ENCODE results near the gene INA. TPM values are rescaled to one million over a fixed set of nuclear protein-coding genes. Genes with fewer than 3 reads are reported as not detected.

The INA gene
- polyA plus RNA-seq, 3 donors: not detected

- Histone ChIP-seq H3K4me1 (ENCODE audit: control insufficient read depth in 1 of 2, insufficient read depth in 2 of 2, low read length in 2 of 2) (peaks cover 48 to 53% of the 10 kb centered on the region in 2 donors), H4K20me1 (ENCODE audit: insufficient read depth, low read length) (no peaks in the 10 kb centered on the region), H3K4me2 (replicated peaks; ENCODE audit: extremely low read depth, low read length, poor library complexity, severe bottlenecking) (no peak overlapping the region), H3K9ac (ENCODE audit: insufficient read depth, low read length, poor library complexity, severe bottlenecking) (no peak overlapping the region), H3K27me3 (ENCODE audit: control insufficient read depth in 2 of 2, insufficient read depth in 2 of 2, low read length in 2 of 2) (no peaks in the 10 kb centered on the region), H3K36me3 (replicated peaks in 1 of 2; ENCODE audit: control insufficient read depth in 1 of 2, insufficient read depth in 2 of 2, low read length in 2 of 2) (no peaks in the 10 kb centered on the region), H3K4me3 (replicated peaks in 1 of 3; ENCODE audit: low read depth in 2 of 3, low read length in 3 of 3) (no peak overlapping the region), H2AFZ (ENCODE audit: insufficient read depth, low read depth, low read length, poor library complexity, severe bottlenecking) (peak overlapping the region; percentile 21), H3K27ac (ENCODE audit: low read depth in 1 of 2, low read length in 2 of 2) (no peak overlapping the region), H3K9me3 (replicated peaks in 1 of 2; ENCODE audit: control insufficient read depth in 1 of 2, insufficient read depth in 1 of 2, low read length in 2 of 2) (no peaks in the 10 kb centered on the region), H3K79me2 (ENCODE audit: insufficient read depth, low read length) (no peaks in the 10 kb centered on the region)
- no peak for DNase-seq
- no peaks in the 10 kb centered on the region for H3K36me3 Mint-ChIP-seq
- peaks cover 47% of the 10 kb centered on the region for H3K4me1 Mint-ChIP-seq
- TF ChIP-seq CTCF (IDR thresholded peaks at IDR 0.05): no peak
- WGBS (ENCODE audit: insufficient coverage): 92% methylated on average over 7 of the region's 11 CpGs
- no peaks in the 10 kb centered on the region for H3K9me3 Mint-ChIP-seq
- intact Hi-C loops (cut with micrococcal nuclease): no loop called here
- H3K27ac Mint-ChIP-seq: peak overlapping the region in 5 of 7 donors; percentile 1 to 84 (median 54)
- H3K4me3 Mint-ChIP-seq: no peak overlapping the region
- peaks cover 0 to 5% (median 0%) of the 10 kb centered on the region in 3 donors for H3K27me3 Mint-ChIP-seq (ENCODE audit: low read depth in 3 of 3)
Measured at GRCh38 chr10:103238506-103239252, 38.3 kb upstream of the INA start.

GRCh38 chr10:103241262-103242011 lies 35.5 kb upstream of the INA start:
- intact Hi-C loops (cut with micrococcal nuclease): loop anchor here (2.0 to 10.0 kb wide), 5 partner anchors 15 to 407 kb away; partner anchors contain the start of genes NT5C2 (in 2 of the 2) and CYP17A1 (in 1 of the 2)
- Histone ChIP-seq H4K20me1 (ENCODE audit: insufficient read depth, low read length) (no peaks in the 10 kb centered on the region), H3K27ac (ENCODE audit: low read depth in 1 of 2, low read length in 2 of 2) (peak overlapping the region; percentile 92 to 94), H3K27me3 (ENCODE audit: control insufficient read depth in 2 of 2, insufficient read depth in 2 of 2, low read length in 2 of 2) (no peaks in the 10 kb centered on the region), H3K36me3 (replicated peaks in 1 of 2; ENCODE audit: control insufficient read depth in 1 of 2, insufficient read depth in 2 of 2, low read length in 2 of 2) (no peaks in the 10 kb centered on the region), H3K4me1 (ENCODE audit: control insufficient read depth in 1 of 2, insufficient read depth in 2 of 2, low read length in 2 of 2) (peaks cover 48 to 53% of the 10 kb centered on the region in 2 donors), H3K9me3 (replicated peaks in 1 of 2; ENCODE audit: control insufficient read depth in 1 of 2, insufficient read depth in 1 of 2, low read length in 2 of 2) (no peaks in the 10 kb centered on the region), H2AFZ (ENCODE audit: insufficient read depth, low read depth, low read length, poor library complexity, severe bottlenecking) (peak overlapping the region; percentile 48), H3K4me3 (replicated peaks in 1 of 3; ENCODE audit: low read depth in 2 of 3, low read length in 3 of 3) (peak overlapping the region in 1 of 3 experiments; percentile 55), H3K79me2 (ENCODE audit: insufficient read depth, low read length) (no peaks in the 10 kb centered on the region), H3K9ac (ENCODE audit: insufficient read depth, low read length, poor library complexity, severe bottlenecking) (peak overlapping the region; percentile 69), H3K4me2 (replicated peaks; ENCODE audit: extremely low read depth, low read length, poor library complexity, severe bottlenecking) (peak overlapping the region; percentile 69)
- H3K4me3 Mint-ChIP-seq: peak overlapping the region; percentile 54 to 84
- H3K27me3 Mint-ChIP-seq (ENCODE audit: low read depth in 3 of 3): peaks cover 0 to 2% (median 2%) of the 10 kb centered on the region in 3 donors
- peak; percentile 87 to 96 (median 87) for DNase-seq
- no peak for TF ChIP-seq CTCF (IDR thresholded peaks at IDR 0.05)
- peak overlapping the region; percentile 95 to 99 (median 98) for H3K27ac Mint-ChIP-seq
- H3K9me3 Mint-ChIP-seq: no peaks in the 10 kb centered on the region
- H3K4me1 Mint-ChIP-seq: peaks cover 53% of the 10 kb centered on the region
- whole genome bisulfite sequencing (ENCODE audit: insufficient coverage): 0% methylated on average over 2 of the region's 7 CpGs
- H3K36me3 Mint-ChIP-seq: no peaks in the 10 kb centered on the region
